GM23338 (cell line): ENCODE data around the gene EGFL8. TPM values are rescaled to one million over a fixed set of nuclear protein-coding genes. Genes with fewer than 3 reads are reported as not detected.
A peak's percentile ranks its signal among the peaks of the same experiment; 100 is the strongest.

Source experiments
- ATAC-seq: fragments of 200-7000 bp; cut with Tn5 transposase; 3 replicates; pipeline ENCODE4 v1.9.1; 2020
- DNase-seq: peaks from one replicate; pipeline ENCODE4 v3.0.0-alpha.2; 2015; ENCODE audit warnings: low spot score
- H2AFZ ChIP-seq: fragments of 200-600 bp; sonication (generic); 2 replicates; pipeline ENCODE4 v1.8.0; 2016; ENCODE audit warnings: antibody characterized with exemption, mild to moderate bottlenecking, moderate library complexity
- H3F3A ChIP-seq: fragments of 200-600 bp; sonication (generic); replicated peaks from 2 replicates; pipeline ENCODE4 v1.8.0; 2017; ENCODE audit warnings: antibody characterized with exemption, mixed run types, low read depth
- H3K27ac ChIP-seq: fragments of 200-600 bp; sonication (generic); 2 replicates; pipeline ENCODE4 v1.6.1; 2016; ENCODE audit warnings: low read depth
- H3K27me3 ChIP-seq: fragments of 200-600 bp; sonication (generic); 2 replicates; pipeline ENCODE4 v1.8.0; 2016; ENCODE audit warnings: mild to moderate bottlenecking, mixed run types, moderate library complexity; ENCODE audit not compliant: insufficient read depth
- H3K36me3 ChIP-seq: fragments of 200-600 bp; sonication (generic); 2 replicates; pipeline ENCODE4 v1.8.0; 2016; ENCODE audit warnings: mild to moderate bottlenecking; ENCODE audit not compliant: insufficient read depth
- H3K4me1 ChIP-seq: fragments of 200-600 bp; sonication (generic); 2 replicates; pipeline ENCODE4 v1.8.0; 2016; ENCODE audit warnings: mild to moderate bottlenecking, moderate library complexity; ENCODE audit not compliant: insufficient read depth
- H3K4me2 ChIP-seq: fragments of 200-600 bp; sonication (generic); 2 replicates; pipeline ENCODE4 v1.7.1; 2017; ENCODE audit warnings: mixed run types
- H3K4me3 ChIP-seq: fragments of 200-600 bp; sonication (generic); 2 replicates; pipeline ENCODE4 v1.6.1; 2016; ENCODE audit warnings: mixed run types
- H3K79me2 ChIP-seq: fragments of 200-600 bp; sonication (generic); replicated peaks from 2 replicates; pipeline ENCODE4 v1.8.0; 2017; ENCODE audit warnings: mild to moderate bottlenecking; ENCODE audit not compliant: insufficient read depth
- H3K9me2 ChIP-seq: fragments of 200-600 bp; sonication (generic); 2 replicates; pipeline ENCODE4 v1.8.0; 2017; ENCODE audit not compliant: insufficient read depth
- H4K20me1 ChIP-seq: fragments of 200-600 bp; sonication (generic); replicated peaks from 2 replicates; pipeline ENCODE4 v1.8.0; 2017; ENCODE audit warnings: mild to moderate bottlenecking; ENCODE audit not compliant: insufficient read depth
- H3K27ac Mint-ChIP-seq: 2 replicates; pipeline ENCODE4 v1.8.0; 2020; ENCODE audit warnings: inconsistent platforms, mild to moderate bottlenecking, moderate library complexity, mixed read lengths
- H3K27me3 Mint-ChIP-seq: 3 replicates; pipeline ENCODE4 v1.8.0; 2022; ENCODE audit warnings: low read depth, mild to moderate bottlenecking, moderate library complexity, mixed read lengths, inconsistent platforms; ENCODE audit not compliant: insufficient read depth, poor library complexity
- H3K36me3 Mint-ChIP-seq: 3 replicates; pipeline ENCODE4 v1.8.0; 2021; ENCODE audit warnings: low read depth, mild to moderate bottlenecking, inconsistent platforms, moderate library complexity, mixed read lengths
- H3K4me1 Mint-ChIP-seq: 3 replicates; pipeline ENCODE4 v1.8.0; 2020; ENCODE audit warnings: mild to moderate bottlenecking, inconsistent platforms, mixed read lengths
- H3K4me3 Mint-ChIP-seq: 3 replicates; pipeline ENCODE4 v1.8.0; 2021; ENCODE audit warnings: moderate library complexity, mild to moderate bottlenecking, inconsistent platforms, mixed read lengths
- H3K9me3 Mint-ChIP-seq: 3 replicates; pipeline ENCODE4 v1.8.0; 2020; ENCODE audit warnings: moderate library complexity, mild to moderate bottlenecking, inconsistent platforms, mixed read lengths
- CREB1 ChIP-seq: fragments of 250-450 bp; sonication (Bioruptor Pico); IDR thresholded peaks from 2 replicates; pipeline ENCODE4 v1.5.0; 2020; ENCODE audit warnings: low read depth, mild to moderate bottlenecking, moderate library complexity
- EZH2 ChIP-seq: fragments of 200-600 bp; sonication (generic); IDR thresholded peaks from one replicate; pipeline ENCODE4 v1.8.0; 2017; ENCODE audit warnings: antibody characterized with exemption, mild to moderate bottlenecking, low read depth; ENCODE audit not compliant: unreplicated experiment
- EZH2phosphoT487 ChIP-seq: fragments of 200-600 bp; sonication (generic); IDR thresholded peaks from one replicate; pipeline ENCODE4 v1.8.1; 2018; ENCODE audit warnings: antibody characterized with exemption; ENCODE audit not compliant: unreplicated experiment
- JUNB ChIP-seq: IDR thresholded peaks from one replicate; pipeline ENCODE4 v1.6.1; 2016; ENCODE audit warnings: antibody characterized with exemption; ENCODE audit not compliant: unreplicated experiment
- POLR2AphosphoS5 ChIP-seq: IDR thresholded peaks from 2 replicates; pipeline ENCODE4 v1.6.1; 2016; ENCODE audit warnings: antibody characterized with exemption, low read depth
- STAT1 ChIP-seq: IDR thresholded peaks from one replicate; pipeline ENCODE4 v1.6.1; 2016; ENCODE audit warnings: antibody characterized with exemption; ENCODE audit not compliant: unreplicated experiment
- ZNF114 ChIP-seq: fragments of 250-450 bp; sonication (Bioruptor Pico); IDR thresholded peaks from 2 replicates; pipeline ENCODE4 v1.5.0; 2020; ENCODE audit warnings: mild to moderate bottlenecking, moderate library complexity
- polyA plus RNA-seq: library from polyadenylated mRNA; unstranded; fragments of >200 nt; fragmentation: Nextera tagmentation; extraction: Ambion mirVana; gene quantifications from 2 replicates; pipeline ENCODE4 v1.2.1, GENCODE V29; 2016
- total RNA-seq: library from RNA; depleted of rRNA; stranded (reverse); fragments of >200 nt; shearing (Covaris generic); gene quantifications from 2 replicates; pipeline ENCODE4 v1.2.3, GENCODE V29; 2014
- TF ChIP-seq, protein P1 (sequence below): fragments of 250-450 bp; sonication (Bioruptor Pico); IDR thresholded peaks from 2 replicates; pipeline ENCODE4 v1.5.0; 2020; ENCODE audit warnings: mild to moderate bottlenecking, moderate library complexity
- TF ChIP-seq, protein P2 (sequence below), 2 experiments: fragments of 200-600 bp in 1 of 2; sonication (generic) in 1 of 2; conservative IDR thresholded peaks; 2 replicates each; pipeline versions ENCODE4 v1.5.1 to v1.6.1; 2016 to 2017; ENCODE audit warnings: antibody characterized with exemption in 2 of 2, low read depth in 2 of 2, mild to moderate bottlenecking in 2 of 2, moderate library complexity in 1 of 2

EGFL8 gene
- total and polyA plus RNA-seq, 2 experiments from 2014 or later, result 6.1 to 7.4 TPM

DNA sequence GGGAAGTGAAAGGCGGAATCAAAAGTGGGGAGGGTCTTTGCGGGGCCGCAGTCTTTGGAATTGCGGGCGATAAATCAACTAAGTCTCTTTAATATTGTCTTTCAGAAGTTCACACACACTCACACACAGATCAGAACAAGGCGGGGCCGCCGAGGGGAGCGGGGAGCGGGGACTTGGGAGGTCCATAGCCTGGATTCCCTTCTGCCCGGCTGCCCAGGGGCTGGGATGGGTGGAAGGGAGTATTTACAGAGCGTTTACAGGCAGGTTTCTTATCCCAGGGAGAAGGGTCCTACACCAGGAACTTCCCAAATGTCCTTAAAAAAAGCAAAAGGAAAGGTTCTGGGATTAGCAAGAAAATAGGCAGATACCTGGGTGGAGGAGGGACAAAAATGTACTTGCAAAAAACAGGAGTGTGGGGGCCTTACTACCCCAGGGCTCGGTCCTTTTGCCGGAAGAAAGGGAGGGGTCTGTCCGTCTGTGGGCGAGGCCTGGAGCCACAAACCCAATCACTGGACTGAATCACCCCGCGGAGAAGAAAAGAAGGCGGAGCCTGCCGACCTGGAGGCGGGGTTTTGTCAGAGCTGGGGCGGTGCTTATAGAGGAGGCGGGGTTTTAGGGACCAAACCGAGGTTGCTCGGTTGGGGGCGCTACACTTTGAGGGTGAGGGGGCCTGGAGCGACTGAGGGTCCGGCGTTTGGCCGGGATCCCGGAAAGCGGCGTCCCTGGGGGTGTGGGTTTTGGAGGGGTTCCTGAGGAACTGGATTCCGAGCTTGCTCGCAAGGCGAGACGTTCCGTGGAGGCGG lies 15.9 kb upstream of the EGFL8 start (continued):
- TF ChIP-seq, protein P1, sequence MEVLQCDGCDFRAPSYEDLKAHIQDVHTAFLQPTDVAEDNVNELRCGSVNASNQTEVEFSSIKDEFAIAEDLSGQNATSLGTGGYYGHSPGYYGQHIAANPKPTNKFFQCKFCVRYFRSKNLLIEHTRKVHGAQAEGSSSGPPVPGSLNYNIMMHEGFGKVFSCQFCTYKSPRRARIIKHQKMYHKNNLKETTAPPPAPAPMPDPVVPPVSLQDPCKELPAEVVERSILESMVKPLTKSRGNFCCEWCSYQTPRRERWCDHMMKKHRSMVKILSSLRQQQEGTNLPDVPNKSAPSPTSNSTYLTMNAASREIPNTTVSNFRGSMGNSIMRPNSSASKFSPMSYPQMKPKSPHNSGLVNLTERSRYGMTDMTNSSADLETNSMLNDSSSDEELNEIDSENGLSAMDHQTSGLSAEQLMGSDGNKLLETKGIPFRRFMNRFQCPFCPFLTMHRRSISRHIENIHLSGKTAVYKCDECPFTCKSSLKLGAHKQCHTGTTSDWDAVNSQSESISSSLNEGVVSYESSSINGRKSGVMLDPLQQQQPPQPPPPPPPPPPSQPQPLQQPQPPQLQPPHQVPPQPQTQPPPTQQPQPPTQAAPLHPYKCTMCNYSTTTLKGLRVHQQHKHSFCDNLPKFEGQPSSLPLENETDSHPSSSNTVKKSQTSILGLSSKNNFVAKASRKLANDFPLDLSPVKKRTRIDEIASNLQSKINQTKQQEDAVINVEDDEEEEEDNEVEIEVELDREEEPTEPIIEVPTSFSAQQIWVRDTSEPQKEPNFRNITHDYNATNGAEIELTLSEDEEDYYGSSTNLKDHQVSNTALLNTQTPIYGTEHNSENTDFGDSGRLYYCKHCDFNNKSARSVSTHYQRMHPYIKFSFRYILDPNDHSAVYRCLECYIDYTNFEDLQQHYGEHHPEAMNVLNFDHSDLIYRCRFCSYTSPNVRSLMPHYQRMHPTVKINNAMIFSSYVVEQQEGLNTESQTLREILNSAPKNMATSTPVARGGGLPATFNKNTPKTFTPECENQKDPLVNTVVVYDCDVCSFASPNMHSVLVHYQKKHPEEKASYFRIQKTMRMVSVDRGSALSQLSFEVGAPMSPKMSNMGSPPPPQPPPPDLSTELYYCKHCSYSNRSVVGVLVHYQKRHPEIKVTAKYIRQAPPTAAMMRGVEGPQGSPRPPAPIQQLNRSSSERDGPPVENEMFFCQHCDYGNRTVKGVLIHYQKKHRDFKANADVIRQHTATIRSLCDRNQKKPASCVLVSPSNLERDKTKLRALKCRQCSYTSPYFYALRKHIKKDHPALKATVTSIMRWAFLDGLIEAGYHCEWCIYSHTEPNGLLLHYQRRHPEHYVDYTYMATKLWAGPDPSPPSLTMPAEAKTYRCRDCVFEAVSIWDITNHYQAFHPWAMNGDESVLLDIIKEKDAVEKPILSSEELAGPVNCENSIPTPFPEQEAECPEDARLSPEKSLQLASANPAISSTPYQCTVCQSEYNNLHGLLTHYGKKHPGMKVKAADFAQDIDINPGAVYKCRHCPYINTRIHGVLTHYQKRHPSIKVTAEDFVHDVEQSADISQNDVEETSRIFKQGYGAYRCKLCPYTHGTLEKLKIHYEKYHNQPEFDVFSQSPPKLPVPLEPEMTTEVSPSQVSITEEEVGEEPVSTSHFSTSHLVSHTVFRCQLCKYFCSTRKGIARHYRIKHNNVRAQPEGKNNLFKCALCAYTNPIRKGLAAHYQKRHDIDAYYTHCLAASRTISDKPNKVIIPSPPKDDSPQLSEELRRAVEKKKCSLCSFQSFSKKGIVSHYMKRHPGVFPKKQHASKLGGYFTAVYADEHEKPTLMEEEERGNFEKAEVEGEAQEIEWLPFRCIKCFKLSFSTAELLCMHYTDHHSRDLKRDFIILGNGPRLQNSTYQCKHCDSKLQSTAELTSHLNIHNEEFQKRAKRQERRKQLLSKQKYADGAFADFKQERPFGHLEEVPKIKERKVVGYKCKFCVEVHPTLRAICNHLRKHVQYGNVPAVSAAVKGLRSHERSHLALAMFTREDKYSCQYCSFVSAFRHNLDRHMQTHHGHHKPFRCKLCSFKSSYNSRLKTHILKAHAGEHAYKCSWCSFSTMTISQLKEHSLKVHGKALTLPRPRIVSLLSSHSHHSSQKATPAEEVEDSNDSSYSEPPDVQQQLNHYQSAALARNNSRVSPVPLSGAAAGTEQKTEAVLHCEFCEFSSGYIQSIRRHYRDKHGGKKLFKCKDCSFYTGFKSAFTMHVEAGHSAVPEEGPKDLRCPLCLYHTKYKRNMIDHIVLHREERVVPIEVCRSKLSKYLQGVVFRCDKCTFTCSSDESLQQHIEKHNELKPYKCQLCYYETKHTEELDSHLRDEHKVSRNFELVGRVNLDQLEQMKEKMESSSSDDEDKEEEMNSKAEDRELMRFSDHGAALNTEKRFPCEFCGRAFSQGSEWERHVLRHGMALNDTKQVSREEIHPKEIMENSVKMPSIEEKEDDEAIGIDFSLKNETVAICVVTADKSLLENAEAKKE (CRISPR knock-in tag), result no peak
- TF ChIP-seq, protein P2, sequence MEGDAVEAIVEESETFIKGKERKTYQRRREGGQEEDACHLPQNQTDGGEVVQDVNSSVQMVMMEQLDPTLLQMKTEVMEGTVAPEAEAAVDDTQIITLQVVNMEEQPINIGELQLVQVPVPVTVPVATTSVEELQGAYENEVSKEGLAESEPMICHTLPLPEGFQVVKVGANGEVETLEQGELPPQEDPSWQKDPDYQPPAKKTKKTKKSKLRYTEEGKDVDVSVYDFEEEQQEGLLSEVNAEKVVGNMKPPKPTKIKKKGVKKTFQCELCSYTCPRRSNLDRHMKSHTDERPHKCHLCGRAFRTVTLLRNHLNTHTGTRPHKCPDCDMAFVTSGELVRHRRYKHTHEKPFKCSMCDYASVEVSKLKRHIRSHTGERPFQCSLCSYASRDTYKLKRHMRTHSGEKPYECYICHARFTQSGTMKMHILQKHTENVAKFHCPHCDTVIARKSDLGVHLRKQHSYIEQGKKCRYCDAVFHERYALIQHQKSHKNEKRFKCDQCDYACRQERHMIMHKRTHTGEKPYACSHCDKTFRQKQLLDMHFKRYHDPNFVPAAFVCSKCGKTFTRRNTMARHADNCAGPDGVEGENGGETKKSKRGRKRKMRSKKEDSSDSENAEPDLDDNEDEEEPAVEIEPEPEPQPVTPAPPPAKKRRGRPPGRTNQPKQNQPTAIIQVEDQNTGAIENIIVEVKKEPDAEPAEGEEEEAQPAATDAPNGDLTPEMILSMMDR (conservative IDR thresholded peaks at IDR 0.05; ENCODE audit: low read depth in 2 of 2), result peak; percentile 71

DNA sequence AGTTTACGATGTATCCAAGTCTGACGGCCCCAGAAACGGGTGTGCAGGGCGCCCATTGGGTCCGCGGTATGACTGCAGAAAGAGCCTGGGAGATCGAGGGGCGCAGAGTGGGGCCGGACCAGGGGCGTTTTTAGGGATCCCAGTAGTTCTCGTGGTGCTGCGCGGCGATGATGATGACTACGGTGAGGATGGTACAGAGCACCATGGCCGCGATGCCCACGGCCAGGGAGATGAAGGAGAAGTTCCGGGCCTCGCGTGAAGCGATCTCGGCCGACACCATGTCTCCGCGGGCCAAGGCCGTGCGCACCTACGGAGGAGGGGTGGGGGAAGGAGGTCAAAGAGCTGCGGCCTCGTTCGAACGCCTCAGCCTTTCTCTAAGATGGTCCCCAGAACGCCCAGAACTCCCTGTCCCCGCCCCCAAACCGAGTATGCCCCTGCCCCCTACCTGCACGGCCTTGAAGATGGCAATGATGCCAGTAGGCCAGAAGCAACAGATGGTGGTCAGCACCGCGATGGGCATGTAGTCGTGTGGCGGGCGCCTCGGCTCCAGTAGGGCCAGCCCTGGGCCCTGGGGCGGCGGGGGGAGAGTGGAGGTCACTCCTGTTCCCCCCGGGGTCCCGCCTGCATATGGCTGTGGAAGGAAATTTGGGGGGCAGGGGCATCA lies 15.2 kb upstream of the EGFL8 start:
- no peaks in the 10 kb centered on the region for H3K36me3 ChIP-seq
- peak; percentile 73 for DNase-seq
- H4K20me1 ChIP-seq, result 0 out of 2 replicates have a peak, but pooled peaks cover 5% of the 10 kb centered on the region
- H3K4me1 Mint-ChIP-seq, result peaks cover 57% of the 10 kb centered on the region
- peaks cover 9% of the 10 kb centered on the region for H3F3A ChIP-seq
- H3K27me3 ChIP-seq, result peaks cover 44% of the 10 kb centered on the region
- no peaks in the 10 kb centered on the region for H3K79me2 ChIP-seq
- H3K4me3 Mint-ChIP-seq, result peak overlapping the region; percentile 92
- H3K27me3 Mint-ChIP-seq, result peaks cover 45% of the 10 kb centered on the region
- H3K36me3 Mint-ChIP-seq, result no peaks in the 10 kb centered on the region
- H3K9me3 Mint-ChIP-seq, result no peaks in the 10 kb centered on the region; the same call in 2 of the 3 replicates
- H3K4me3 ChIP-seq, result peak overlapping the region; percentile 100
- H3K4me1 ChIP-seq, result peaks cover 41% of the 10 kb centered on the region
- peak overlapping the region; percentile 92 for H2AFZ ChIP-seq
- H3K27ac Mint-ChIP-seq, result no peak overlapping the region
- H3K4me2 ChIP-seq, result peak overlapping the region; percentile 97
- H3K9me2 ChIP-seq, result no peaks in the 10 kb centered on the region; the same call in 1 of the 2 replicates
- ATAC-seq, result peak; percentile 6
- no peak overlapping the region for H3K27ac ChIP-seq
- TF ChIP-seq STAT1 (no peak), EZH2 (no peak), EZH2phosphoT487 (no peak), CREB1 (CRISPR knock-in tag) (no peak), POLR2AphosphoS5 (no peak), JUNB (no peak), ZNF114 (no peak)
- TF ChIP-seq, protein P2 (conservative IDR thresholded peaks at IDR 0.05; ENCODE audit: low read depth in 2 of 2), result no peak; a peak in 2 of 4 replicates
